Measurements from ENCODE around the gene LDLRAD4.

Gene LDLRAD4

GRCh38 chr18:13537022-13537780 is 318.6 kb downstream of the LDLRAD4 start:
- Histone ChIP-seq H4K20me1 (ENCODE audit: low read depth, low read length) (no peaks in the 10 kb centered on the region), H3K4me2 (ENCODE audit: low read depth, low read length, poor library complexity, severe bottlenecking) (no peak overlapping the region), H3F3A (ENCODE audit: insufficient read depth) (no peaks in the 10 kb centered on the region), H3K9me3 (ENCODE audit: insufficient read depth, low read length) (no peaks in the 10 kb centered on the region), H3K9ac (ENCODE audit: low read length) (no peak overlapping the region), H3K79me2 (ENCODE audit: insufficient read depth, low read length) (no peaks in the 10 kb centered on the region), H2AFZ (ENCODE audit: low read depth, low read length, severe bottlenecking) (no peak overlapping the region), H3K27ac (ENCODE audit: low read depth, low read length) (no peak overlapping the region), H3K36me3 (ENCODE audit: low read length) (no peaks in the 10 kb centered on the region), H3K9me2 (replicated peaks; ENCODE audit: insufficient read depth, low read length) (no peaks in the 10 kb centered on the region), H3K27me3 (ENCODE audit: low read length) (no peaks in the 10 kb centered on the region), H3K4me3 (ENCODE audit: insufficient read depth, low read length, poor library complexity, severe bottlenecking) (no peak overlapping the region)
- TF ChIP-seq CTCF (IDR thresholded peaks at IDR 0.05; ENCODE audit: insufficient read depth, low read length, poor library complexity, severe bottlenecking): no peak
- no peak for TF ChIP-seq EZH2phosphoT487 (conservative IDR thresholded peaks at IDR 0.05; ENCODE audit: low read length)

GRCh38 chr18:13538630-13539029 is 320.1 kb downstream of the LDLRAD4 start:
- no peak overlapping the region for H3K4me3 ChIP-seq (ENCODE audit: insufficient read depth, low read length, poor library complexity, severe bottlenecking)
- H3K9ac ChIP-seq (ENCODE audit: low read length): no peak overlapping the region
- H3K79me2 ChIP-seq (ENCODE audit: insufficient read depth, low read length): no peaks in the 10 kb centered on the region
- no peaks in the 10 kb centered on the region for H3K9me2 ChIP-seq (replicated peaks; ENCODE audit: insufficient read depth, low read length)
- no peak for TF ChIP-seq EZH2phosphoT487 (conservative IDR thresholded peaks at IDR 0.05; ENCODE audit: low read length)
- TF ChIP-seq CTCF (IDR thresholded peaks at IDR 0.05; ENCODE audit: insufficient read depth, low read length, poor library complexity, severe bottlenecking): no peak
- no peaks in the 10 kb centered on the region for H3K36me3 ChIP-seq (ENCODE audit: low read length)
- no peaks in the 10 kb centered on the region for H3F3A ChIP-seq (ENCODE audit: insufficient read depth)
- no peak overlapping the region for H3K4me2 ChIP-seq (ENCODE audit: low read depth, low read length, poor library complexity, severe bottlenecking)
- H3K27ac ChIP-seq (ENCODE audit: low read depth, low read length): no peak overlapping the region
- H3K27me3 ChIP-seq (ENCODE audit: low read length): no peaks in the 10 kb centered on the region
- H2AFZ ChIP-seq (ENCODE audit: low read depth, low read length, severe bottlenecking): no peak overlapping the region
- no peaks in the 10 kb centered on the region for H3K9me3 ChIP-seq (ENCODE audit: insufficient read depth, low read length)
- no peaks in the 10 kb centered on the region for H4K20me1 ChIP-seq (ENCODE audit: low read depth, low read length)

GRCh38 chr18:13539050-13539449 is 320.5 kb downstream of the LDLRAD4 start:
- H3K4me3 ChIP-seq (ENCODE audit: insufficient read depth, low read length, poor library complexity, severe bottlenecking): no peak overlapping the region
- H3K9ac ChIP-seq (ENCODE audit: low read length): no peak overlapping the region
- H3K4me2 ChIP-seq (ENCODE audit: low read depth, low read length, poor library complexity, severe bottlenecking): no peak overlapping the region
- H3K27ac ChIP-seq (ENCODE audit: low read depth, low read length): no peak overlapping the region
- H3K36me3 ChIP-seq (ENCODE audit: low read length): no peaks in the 10 kb centered on the region
- H3K9me2 ChIP-seq (replicated peaks; ENCODE audit: insufficient read depth, low read length): no peaks in the 10 kb centered on the region
- H4K20me1 ChIP-seq (ENCODE audit: low read depth, low read length): no peaks in the 10 kb centered on the region
- H3K9me3 ChIP-seq (ENCODE audit: insufficient read depth, low read length): no peaks in the 10 kb centered on the region
- H3F3A ChIP-seq (ENCODE audit: insufficient read depth): no peaks in the 10 kb centered on the region
- H2AFZ ChIP-seq (ENCODE audit: low read depth, low read length, severe bottlenecking): no peak overlapping the region
- TF ChIP-seq CTCF (IDR thresholded peaks at IDR 0.05; ENCODE audit: insufficient read depth, low read length, poor library complexity, severe bottlenecking) (no peak), EZH2phosphoT487 (conservative IDR thresholded peaks at IDR 0.05; ENCODE audit: low read length) (no peak)
- no peaks in the 10 kb centered on the region for H3K27me3 ChIP-seq (ENCODE audit: low read length)
- no peaks in the 10 kb centered on the region for H3K79me2 ChIP-seq (ENCODE audit: insufficient read depth, low read length)

Measured in SU-DHL-6 (cell line).